ENCODE measurements around the gene EEFSEC. TPM values are rescaled to one million over a fixed set of nuclear protein-coding genes. Genes with fewer than 3 reads are reported as not detected.

Gene EEFSEC
- total and polyA plus RNA-seq, 12 donors = 5.5 to 15.6 (median 10.4) TPM

- intact Hi-C loops (cut with DNase I) = no loop called here
- H3K27ac ChIP-seq = no peak overlapping the region
- no peak overlapping the region for H3K4me3 ChIP-seq
- no peaks in the 10 kb centered on the region for H3K9me3 ChIP-seq (replicated peaks in 1 of 3)
- 86 to 89% (median 88%) methylated on average over 12 of the region's 12 CpGs for WGBS, 4 donors
- H3K36me3 ChIP-seq (replicated peaks in 1 of 2) = no peaks in the 10 kb centered on the region
- no peaks in the 10 kb centered on the region for H3K27me3 ChIP-seq
- no peak for DNase-seq
- peaks cover 16 to 23% of the 10 kb centered on the region in 2 donors for H3K4me1 ChIP-seq (replicated peaks in 1 of 2)
- TF ChIP-seq CTCF (IDR thresholded peaks at IDR 0.05) (no peak), POLR2A (IDR thresholded peaks at IDR 0.05) (no peak)
Observed at GRCh38 chr3:128379367-128380160, 226.3 kb downstream of the EEFSEC start.

GRCh38 chr3:128380295-128380694, 227.0 kb downstream of the EEFSEC start:
- TF ChIP-seq POLR2A (IDR thresholded peaks at IDR 0.05) (no peak), CTCF (IDR thresholded peaks at IDR 0.05) (no peak)
- no peak overlapping the region for H3K4me3 ChIP-seq
- no peaks in the 10 kb centered on the region for H3K9me3 ChIP-seq (replicated peaks in 1 of 3)
- H3K27me3 ChIP-seq = no peaks in the 10 kb centered on the region
- H3K4me1 ChIP-seq (replicated peaks in 1 of 2) = peaks cover 16 to 23% of the 10 kb centered on the region in 2 donors
- intact Hi-C loops (cut with DNase I) = no loop called here
- DNase-seq = no peak
- no peaks in the 10 kb centered on the region for H3K36me3 ChIP-seq (replicated peaks in 1 of 2)
- 88 to 97% (median 95%) methylated on average over 5 of the region's 5 CpGs for WGBS, 4 donors
- no peak overlapping the region for H3K27ac ChIP-seq

GRCh38 chr3:128380719-128381118, 227.4 kb downstream of the EEFSEC start:
- WGBS, 4 donors = 95 to 98% (median 98%) methylated on average over 6 of the region's 6 CpGs
- Histone ChIP-seq H3K27ac (no peak overlapping the region), H3K4me1 (replicated peaks in 1 of 2) (peaks cover 16 to 23% of the 10 kb centered on the region in 2 donors), H3K9me3 (replicated peaks in 1 of 3) (no peaks in the 10 kb centered on the region), H3K4me3 (no peak overlapping the region), H3K27me3 (no peaks in the 10 kb centered on the region), H3K36me3 (replicated peaks in 1 of 2) (no peaks in the 10 kb centered on the region)
- no peak for DNase-seq
- no peak for TF ChIP-seq POLR2A (IDR thresholded peaks at IDR 0.05)
- TF ChIP-seq CTCF (IDR thresholded peaks at IDR 0.05) = no peak
- intact Hi-C loops (cut with DNase I) = no loop called here

- intact Hi-C loops (cut with DNase I) = no loop called here
- peaks cover 16 to 23% of the 10 kb centered on the region in 2 donors for H3K4me1 ChIP-seq (replicated peaks in 1 of 2)
- TF ChIP-seq CTCF (IDR thresholded peaks at IDR 0.05) (no peak), POLR2A (IDR thresholded peaks at IDR 0.05) (no peak)
- H3K27ac ChIP-seq = no peak overlapping the region
- WGBS, 4 donors = 84 to 96% (median 90%) methylated on average over 10 of the region's 10 CpGs
- no peaks in the 10 kb centered on the region for H3K36me3 ChIP-seq (replicated peaks in 1 of 2)
- H3K4me3 ChIP-seq = no peak overlapping the region
- no peak for DNase-seq
- no peaks in the 10 kb centered on the region for H3K27me3 ChIP-seq
- no peaks in the 10 kb centered on the region for H3K9me3 ChIP-seq (replicated peaks in 1 of 3)
Observed at GRCh38 chr3:128381609-128382008, 228.3 kb downstream of the EEFSEC start.

All from adrenal gland (tissue), 12 donors.